GM18526 (cell line): ENCODE results near the gene EFNA3.

Source experiments
- POLR2A ChIP-seq: IDR thresholded peaks from 3 replicates; pipeline ENCODE4 v1.6.1; 2011; ENCODE audit not compliant: insufficient read length; ENCODE audit errors: extremely low read depth

The EFNA3 gene

DNA sequence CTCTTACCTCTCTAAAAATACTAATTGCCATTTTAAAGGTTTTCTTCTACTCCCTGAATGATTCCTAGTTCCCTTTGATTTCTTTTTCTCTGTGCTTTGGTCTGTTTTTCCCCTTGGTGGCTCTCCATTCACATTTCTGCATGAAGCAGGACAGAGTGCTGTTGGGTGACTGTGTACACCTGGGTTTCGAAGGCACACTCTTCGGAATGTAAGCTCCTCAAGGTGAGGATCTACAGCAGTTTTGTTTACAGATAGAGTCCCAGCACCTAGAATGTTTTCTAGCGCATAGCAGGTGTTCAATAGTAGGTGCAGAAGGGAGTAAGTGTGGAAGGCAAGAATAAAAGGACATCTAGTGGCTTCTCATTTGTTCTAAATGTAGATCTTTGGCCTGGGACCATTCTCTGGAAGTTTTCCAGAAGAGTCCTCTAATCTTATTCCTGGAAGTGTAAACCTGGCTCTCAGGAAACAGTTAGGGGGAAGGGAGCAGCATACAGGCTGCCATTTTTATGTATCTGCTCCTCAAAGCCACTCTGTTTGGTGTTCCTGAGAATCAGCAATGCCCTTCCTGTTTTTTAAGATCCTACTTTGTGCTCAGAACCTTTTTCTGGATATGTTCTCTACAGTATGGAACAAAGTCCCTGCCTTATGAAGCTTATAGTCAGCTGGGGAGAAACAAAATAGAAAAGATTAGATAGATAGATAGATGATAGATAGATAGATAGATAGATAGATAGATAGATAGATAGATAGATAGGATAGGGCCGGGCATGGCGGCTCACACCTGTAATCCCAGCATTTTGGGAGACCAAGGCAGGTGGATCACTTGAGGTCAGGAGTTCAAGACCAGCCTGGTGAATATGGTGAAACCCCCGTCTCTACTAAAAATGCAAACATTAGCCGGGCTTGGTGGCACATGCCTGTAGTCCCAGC is 26.2 kb downstream of the EFNA3 start:
- TF ChIP-seq POLR2A: no peak

DNA sequence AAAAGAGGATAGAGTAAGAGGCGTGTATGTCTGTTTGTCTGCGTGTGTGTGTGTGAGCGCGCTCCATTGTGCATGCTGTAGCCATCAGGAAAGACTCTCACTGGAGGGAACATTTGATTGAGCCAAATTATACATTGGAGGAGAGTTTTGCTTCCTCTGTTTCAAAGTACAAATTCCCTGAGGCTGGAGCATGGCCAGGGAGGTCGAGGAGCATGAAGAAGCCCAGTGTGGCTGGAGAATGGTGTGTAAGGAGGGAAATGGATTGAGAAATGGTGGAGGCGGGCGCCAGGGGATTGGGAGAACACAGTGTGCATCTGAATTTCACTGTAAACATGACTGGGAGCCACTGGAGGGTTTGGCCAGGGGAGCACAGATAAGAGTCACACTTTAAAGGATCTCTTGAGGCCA is 27.0 kb downstream of the EFNA3 start:
- TF ChIP-seq POLR2A: no peak

DNA sequence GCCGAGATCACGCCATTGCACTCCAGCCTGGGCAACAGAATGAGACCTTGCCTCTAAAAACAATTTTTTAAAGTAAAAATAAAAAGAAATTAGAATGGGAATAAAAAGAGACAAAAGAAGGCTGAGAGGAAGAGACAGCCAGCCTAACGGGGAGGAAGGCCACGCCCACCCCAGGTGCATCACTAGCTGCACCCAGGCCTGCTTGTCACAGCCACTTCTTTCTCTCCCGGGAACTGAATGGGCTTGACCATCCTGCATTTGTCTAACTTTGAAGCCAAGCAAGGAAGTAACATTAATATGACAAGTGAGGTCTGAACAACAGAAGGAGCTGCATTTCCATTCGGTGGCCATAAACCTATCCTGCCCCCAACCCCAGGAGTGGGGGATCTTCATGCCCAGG is 28.2 kb downstream of the EFNA3 start:
- TF ChIP-seq POLR2A: no peak

DNA sequence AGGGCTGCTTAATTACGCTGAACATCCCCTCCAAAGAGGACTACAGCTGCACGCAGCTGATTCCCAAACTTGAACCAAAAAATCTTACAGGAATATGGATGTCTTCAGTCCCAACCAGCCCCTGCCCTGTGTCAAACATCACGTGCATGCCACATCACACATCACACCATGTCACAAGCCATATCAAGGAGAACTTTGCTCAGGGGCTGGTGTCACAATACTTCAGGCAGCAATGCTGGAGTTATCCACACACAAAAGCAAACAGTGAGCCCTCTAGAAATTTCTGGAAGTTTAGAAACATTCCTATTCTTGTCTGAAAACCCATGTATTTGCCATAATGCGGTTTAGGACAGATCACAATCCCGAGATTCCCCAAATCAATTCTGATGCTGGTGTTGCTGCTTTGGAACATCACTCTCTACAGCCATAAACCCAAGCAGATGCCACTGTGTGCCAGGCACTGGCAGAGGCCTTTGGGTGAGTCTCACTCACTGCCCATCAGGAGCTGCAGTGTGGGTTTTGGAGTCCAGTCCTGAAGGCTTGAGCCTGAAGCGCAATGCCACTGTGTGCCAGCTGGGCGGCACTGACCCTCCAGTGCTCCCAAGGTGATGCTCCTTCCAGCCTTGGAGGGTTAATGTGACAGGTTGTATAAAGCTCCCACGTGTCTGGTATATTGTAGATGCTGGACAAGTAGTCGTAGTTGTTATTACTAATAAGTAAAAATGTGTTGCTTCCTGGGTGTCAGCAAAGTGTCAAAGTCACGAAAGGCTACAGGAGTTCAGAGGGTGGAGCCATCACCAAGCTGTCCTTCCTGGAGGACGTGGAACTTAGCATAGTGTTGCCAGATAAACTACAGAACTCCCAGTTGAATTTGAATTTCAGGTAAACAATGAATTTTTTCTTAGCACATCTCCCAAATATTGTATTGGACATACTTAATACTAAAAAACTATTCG is 28.9 kb downstream of the EFNA3 start:
- TF ChIP-seq POLR2A: no peak

DNA sequence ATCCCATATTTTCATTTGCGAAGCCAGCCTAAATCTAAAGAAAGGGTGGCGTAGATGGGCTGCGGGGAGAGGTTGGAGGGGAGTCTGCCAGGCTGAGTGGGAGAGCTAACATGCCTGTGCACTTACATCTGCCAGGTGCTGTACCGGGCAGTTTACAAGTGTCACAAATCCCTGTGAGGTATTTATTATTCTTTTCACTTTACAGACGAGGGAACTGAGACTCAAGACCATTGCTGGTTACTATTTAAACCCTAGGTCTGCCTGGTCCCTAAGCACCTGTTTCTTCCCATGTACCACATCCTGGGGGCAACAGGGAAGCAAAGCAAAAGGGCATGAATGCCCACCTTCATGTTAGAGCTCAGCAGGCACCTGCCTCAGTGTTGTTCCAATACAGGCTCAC is 29.7 kb downstream of the EFNA3 start:
- no peak for TF ChIP-seq POLR2A

DNA sequence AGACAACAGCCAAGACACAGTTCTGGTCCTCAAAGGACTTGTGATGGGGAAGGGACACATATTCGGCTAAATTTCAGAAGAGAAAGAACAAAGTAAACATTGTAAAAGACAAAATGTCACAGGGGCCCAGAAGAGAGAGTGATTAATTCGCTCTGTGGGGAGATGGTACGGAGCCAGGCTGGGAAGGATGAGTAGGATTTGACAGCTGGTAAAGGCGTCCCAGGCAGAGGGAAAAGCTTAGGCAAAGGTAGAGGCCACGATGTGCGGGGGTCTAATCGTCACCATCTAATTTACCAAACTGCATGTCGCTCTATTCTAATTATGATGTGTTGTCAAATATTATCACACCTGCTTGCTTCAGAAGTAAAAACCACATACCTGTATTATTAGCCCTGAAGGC is 31.7 kb downstream of the EFNA3 start:
- no peak for TF ChIP-seq POLR2A

DNA sequence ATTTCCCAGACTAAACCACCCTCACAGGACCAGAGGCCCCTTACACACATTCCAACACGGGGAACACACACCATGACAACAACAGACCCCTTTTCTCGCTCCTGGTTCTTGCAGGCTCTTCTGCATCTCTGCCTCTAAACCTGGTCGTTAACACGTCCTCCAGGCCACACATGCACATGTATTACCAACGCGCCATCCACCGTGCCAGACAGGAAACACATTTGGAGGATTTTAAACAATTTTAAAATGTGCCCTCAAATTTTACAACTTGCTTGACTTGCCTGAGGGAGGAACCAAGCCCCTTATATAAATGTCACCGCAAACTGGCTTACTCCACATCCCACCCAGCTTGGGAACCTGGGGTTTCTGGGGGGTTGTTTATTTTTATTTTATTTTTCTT is 32.2 kb downstream of the EFNA3 start:
- TF ChIP-seq POLR2A: no peak

DNA sequence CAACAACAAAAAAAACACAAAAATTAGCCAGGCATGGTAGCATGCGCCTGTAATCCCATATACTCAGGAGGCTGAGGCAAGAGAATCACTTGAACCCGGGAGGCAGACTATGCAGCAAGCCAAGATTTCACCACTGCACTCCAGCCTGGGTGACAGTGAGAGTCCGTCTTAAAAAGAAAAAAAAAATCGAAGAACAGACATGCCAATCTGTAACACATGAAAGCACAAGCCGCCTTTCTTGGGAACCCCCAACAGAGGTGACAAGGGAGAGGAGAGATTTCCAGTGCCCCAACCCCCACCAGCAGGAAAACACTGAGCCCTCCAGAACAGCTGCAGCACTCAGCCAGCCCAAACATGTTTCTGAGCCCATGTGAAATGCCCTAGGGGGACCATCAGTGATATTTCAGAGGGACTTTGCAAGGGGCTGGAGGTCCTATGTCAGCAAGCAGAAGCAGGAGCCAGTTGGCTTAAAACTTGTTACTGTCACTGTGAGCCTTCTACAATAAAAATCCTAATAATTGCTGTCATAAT is 34.9 kb downstream of the EFNA3 start:
- TF ChIP-seq POLR2A: no peak

DNA sequence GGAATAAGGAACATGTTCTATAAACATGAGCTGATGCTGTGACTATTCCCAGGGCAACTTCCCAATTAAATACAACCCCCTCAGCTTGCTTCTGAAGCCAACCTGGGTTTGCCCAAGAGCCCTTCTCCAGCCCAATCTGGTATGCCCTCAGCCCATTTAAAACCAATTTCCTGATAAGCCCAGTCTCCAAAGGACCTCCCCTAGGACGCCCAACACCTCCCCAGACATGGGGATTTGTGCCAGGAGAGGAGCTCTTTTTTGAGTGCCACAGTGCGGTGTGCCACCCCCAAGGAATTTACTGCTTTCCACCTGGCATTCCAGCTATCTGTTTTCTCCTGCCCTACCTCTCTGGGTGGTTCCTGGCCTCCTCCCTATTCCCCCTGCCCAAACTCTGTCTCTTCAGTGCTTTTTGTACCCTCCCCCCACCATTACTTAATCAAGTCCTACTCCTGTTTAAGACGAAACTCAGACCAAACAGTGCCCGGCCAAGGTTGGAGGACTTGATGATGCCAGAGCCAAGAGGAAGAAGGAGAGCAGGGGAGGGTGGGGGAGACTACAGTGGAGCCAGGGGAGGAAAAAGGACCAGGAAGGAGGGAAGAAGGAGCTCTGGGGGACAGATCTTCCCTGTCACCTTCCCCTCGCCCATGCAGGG is 37.6 kb downstream of the EFNA3 start:
- TF ChIP-seq POLR2A: no peak

DNA sequence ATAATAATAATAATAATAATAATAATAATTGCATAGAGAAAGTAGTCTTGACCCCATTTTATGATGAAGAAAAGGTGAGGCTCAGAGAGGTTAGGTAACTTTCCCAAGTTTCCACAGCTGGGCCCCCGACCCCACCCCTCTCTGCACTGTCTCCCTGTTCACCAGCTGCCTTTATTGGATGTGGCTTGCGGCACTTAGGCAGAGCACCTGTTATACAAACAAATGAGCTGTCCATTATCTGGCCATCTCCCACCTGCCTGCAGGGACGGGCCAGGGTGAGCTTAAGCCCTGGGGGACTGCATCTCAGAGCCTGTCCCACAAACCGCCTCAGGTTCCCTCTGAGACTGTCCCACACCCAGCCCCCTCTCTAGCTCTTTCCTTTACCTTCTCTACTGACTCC is 39.0 kb downstream of the EFNA3 start:
- no peak for TF ChIP-seq POLR2A

DNA sequence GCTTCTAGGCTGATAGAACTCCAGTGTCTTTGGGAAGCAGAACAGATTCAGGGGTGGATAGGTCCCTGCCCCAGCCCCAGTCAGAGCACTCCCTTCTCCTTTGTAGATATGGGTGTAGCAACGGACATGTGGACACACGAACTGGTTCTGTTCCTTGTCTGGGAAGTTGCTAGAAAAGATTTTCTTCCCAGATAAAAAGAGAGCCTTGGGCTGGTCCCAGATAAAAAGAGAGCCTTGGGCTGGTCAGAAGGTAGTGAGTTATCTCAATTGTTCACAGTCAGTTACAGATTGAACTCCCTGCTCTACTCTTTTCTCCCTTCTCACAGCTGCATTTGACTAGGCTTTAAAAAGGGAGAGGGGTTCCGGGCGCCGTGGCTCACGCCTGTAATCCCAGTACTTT is 41.6 kb downstream of the EFNA3 start:
- TF ChIP-seq POLR2A: no peak

DNA sequence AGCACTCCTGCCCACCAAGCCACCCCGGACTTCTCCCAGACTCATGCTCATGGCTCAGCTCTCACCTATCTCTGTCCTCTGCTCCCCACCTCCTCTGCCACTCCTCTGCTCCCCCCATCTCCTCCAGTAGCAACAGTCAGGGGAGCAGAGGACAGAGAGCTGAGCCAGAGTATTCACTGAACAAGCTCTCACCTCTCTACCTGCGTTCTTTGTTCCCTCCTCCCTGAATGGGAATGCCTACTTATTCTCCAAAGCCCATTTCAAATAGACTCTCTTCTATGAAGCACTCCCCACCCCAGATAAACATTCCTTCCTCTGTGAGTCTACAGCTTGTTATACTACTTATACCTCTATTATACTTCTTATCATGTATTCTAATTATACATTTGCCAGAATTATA is 42.6 kb downstream of the EFNA3 start:
- no peak for TF ChIP-seq POLR2A

DNA sequence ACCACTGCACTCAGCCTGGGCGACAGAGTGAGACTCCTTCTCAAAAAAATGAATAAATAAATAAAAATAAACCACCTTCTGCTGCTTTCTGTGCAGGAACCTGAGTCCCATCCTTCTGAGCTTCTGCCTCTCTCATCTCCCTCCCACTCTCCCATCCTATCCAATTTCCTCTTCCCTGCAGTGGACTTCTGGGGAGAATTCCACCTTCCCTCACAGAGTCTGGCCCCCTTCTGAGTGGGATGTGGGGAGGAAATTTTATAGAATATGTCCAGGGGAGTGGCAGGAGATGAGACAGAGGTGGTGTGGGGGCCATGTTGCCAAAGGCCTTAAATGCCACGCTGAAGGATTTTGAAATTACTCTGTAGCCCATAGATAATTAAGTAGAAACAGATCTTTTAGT is 43.7 kb downstream of the EFNA3 start:
- TF ChIP-seq POLR2A: no peak

DNA sequence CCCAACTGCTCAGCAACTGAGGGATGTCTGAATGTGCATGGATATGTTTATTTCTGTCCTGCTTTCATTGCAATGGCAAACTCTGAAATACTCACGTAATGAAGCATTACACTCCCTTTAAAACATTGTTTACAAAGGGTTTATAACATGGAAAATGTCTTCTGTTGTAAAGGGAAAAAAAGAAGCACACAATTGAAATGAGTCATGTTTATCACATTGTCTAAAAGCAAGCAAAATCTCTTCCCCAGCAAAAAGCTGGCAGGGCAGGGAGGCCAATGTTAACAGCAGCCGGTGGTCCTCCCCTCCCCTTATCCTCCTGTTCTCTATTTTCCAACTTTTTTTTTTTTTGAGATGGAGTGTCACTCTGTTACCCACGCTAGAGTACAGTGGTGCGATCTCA is 45.2 kb downstream of the EFNA3 start:
- TF ChIP-seq POLR2A: no peak
